Glutamatergic neuron (in vitro differentiated cells): ENCODE measurements around the gene CLNS1A. TPM values are rescaled to one million over a fixed set of nuclear protein-coding genes. Genes with fewer than 3 reads are reported as not detected.

ENCODE experiments used
- DNase-seq: peaks from one replicate; pipeline ENCODE4 v3.0.0; 2022
- H3K27ac Mint-ChIP-seq: one replicate; pipeline ENCODE4 v1.8.0; 2020; ENCODE audit warnings: mild to moderate bottlenecking, mixed read lengths, inconsistent platforms; ENCODE audit not compliant: unreplicated experiment
- H3K27me3 Mint-ChIP-seq: one replicate; pipeline ENCODE4 v1.8.0; 2020; ENCODE audit warnings: mild to moderate bottlenecking, moderate library complexity, mixed read lengths, inconsistent platforms; ENCODE audit not compliant: unreplicated experiment
- H3K36me3 Mint-ChIP-seq: one replicate; pipeline ENCODE4 v1.8.0; 2020; ENCODE audit warnings: mild to moderate bottlenecking, mixed read lengths, inconsistent platforms; ENCODE audit not compliant: unreplicated experiment
- H3K4me1 Mint-ChIP-seq: one replicate; pipeline ENCODE4 v1.8.0; 2020; ENCODE audit warnings: mild to moderate bottlenecking, low read depth, mixed read lengths, inconsistent platforms; ENCODE audit not compliant: unreplicated experiment
- H3K4me3 Mint-ChIP-seq: one replicate; pipeline ENCODE4 v1.8.0; 2020; ENCODE audit warnings: mild to moderate bottlenecking, mixed read lengths, inconsistent platforms; ENCODE audit not compliant: unreplicated experiment
- H3K9me3 Mint-ChIP-seq: one replicate; pipeline ENCODE4 v1.8.0; 2020; ENCODE audit warnings: mild to moderate bottlenecking, moderate library complexity, mixed read lengths, inconsistent platforms; ENCODE audit not compliant: unreplicated experiment
- total RNA-seq: library from RNA; stranded (reverse); fragmentation: NEBNext Ultra II Directional; extraction: Animal tissue kit (Norgen Biotek cat#: 25700); gene quantifications from one replicate; pipeline ENCODE4 v1.2.1, GENCODE V29; 2021; ENCODE audit not compliant: unreplicated experiment
- TF ChIP-seq, protein P1 (sequence below): fragments of 200-600 bp; sonication (generic); IDR thresholded peaks from one replicate; pipeline ENCODE4 v1.5.0; 2021; ENCODE audit not compliant: partially characterized antibody, unreplicated experiment

Gene CLNS1A
- total RNA-seq, 1 donor from 2014 or later, result 75.5 TPM

DNA sequence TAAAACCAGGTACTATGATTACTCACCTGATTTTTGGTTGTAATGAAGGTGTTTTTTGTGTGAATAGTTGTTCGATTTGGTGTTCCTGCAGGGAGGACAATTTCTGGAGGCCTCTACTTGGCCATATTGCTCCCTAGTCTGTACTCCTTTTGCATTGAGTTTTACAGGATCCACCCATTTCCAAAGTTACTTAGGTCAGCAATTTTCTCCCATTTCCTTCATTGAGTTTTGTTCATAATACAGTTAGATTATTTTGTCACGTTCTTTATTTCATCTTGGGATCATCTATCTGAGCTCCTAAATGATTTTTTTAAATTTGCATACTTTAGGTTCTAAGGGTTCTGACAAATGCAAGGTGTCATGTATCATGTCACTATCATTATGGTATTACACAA, 67.9 kb downstream of the CLNS1A start:
- no peaks in the 10 kb centered on the region for H3K36me3 Mint-ChIP-seq
- no peak for DNase-seq
- H3K9me3 Mint-ChIP-seq, result no peaks in the 10 kb centered on the region
- no peaks in the 10 kb centered on the region for H3K4me1 Mint-ChIP-seq
- no peak overlapping the region for H3K4me3 Mint-ChIP-seq
- no peaks in the 10 kb centered on the region for H3K27me3 Mint-ChIP-seq
- H3K27ac Mint-ChIP-seq, result no peak overlapping the region
- TF ChIP-seq, protein P1, sequence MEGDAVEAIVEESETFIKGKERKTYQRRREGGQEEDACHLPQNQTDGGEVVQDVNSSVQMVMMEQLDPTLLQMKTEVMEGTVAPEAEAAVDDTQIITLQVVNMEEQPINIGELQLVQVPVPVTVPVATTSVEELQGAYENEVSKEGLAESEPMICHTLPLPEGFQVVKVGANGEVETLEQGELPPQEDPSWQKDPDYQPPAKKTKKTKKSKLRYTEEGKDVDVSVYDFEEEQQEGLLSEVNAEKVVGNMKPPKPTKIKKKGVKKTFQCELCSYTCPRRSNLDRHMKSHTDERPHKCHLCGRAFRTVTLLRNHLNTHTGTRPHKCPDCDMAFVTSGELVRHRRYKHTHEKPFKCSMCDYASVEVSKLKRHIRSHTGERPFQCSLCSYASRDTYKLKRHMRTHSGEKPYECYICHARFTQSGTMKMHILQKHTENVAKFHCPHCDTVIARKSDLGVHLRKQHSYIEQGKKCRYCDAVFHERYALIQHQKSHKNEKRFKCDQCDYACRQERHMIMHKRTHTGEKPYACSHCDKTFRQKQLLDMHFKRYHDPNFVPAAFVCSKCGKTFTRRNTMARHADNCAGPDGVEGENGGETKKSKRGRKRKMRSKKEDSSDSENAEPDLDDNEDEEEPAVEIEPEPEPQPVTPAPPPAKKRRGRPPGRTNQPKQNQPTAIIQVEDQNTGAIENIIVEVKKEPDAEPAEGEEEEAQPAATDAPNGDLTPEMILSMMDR, result no peak

DNA sequence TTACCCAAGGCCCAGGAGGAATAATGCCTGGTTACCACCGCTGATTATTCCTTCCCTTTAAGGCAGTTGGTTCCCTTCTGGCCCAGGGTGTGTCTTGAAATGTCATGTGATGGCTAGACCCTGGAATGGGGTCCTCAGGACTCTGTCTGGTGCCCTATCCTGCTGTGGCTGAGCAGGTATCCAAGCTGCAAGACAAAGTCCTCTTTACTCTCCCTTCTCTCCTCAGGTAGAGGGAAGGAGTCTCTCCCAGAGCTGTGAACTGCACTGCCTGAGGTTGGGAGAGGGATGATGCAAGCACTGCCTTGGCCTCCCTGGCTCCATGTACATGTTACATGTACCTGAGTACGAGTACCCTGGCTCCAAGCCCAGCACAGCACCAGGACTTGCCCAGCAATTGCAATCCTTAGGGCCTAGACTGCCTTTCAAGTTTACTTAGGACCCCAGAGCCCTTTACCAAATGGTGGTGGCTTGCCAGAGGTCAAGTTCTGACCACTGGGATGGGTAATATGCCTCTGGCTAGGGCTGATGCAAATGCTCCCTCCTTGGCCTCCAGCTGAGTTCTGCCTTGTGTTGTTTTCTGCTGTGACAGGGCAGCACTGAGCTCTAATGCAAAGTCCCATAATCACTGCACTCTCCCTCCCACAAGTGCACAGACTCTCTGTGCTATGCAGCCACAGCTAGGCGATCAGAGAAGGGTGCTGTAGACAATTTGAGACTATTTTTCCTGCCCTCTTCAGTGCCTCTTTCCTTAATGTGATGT, 68.5 kb downstream of the CLNS1A start:
- no peaks in the 10 kb centered on the region for H3K27me3 Mint-ChIP-seq
- no peak for DNase-seq
- no peak overlapping the region for H3K27ac Mint-ChIP-seq
- H3K9me3 Mint-ChIP-seq, result no peaks in the 10 kb centered on the region
- H3K4me1 Mint-ChIP-seq, result no peaks in the 10 kb centered on the region
- TF ChIP-seq, protein P1, result no peak
- no peaks in the 10 kb centered on the region for H3K36me3 Mint-ChIP-seq
- no peak overlapping the region for H3K4me3 Mint-ChIP-seq

DNA sequence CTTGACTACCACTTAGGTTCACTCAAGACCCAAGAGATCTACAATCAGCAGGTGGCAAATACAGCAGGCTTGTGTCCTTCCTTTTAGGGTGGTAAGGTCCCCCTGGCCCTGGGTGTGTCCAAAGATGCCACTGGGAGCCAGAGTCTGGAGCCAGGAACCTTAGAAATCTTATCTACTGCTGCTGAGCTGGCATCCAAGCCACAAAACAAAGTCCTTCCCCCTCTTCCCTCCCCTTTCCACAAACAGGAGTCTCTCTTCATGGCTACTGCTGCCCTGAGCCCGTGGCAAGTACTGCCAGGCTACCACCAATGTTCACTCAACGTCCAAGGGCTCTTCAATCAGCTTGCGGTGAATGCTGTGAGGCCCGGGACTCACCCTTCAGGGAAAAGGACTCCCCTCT, 69.3 kb downstream of the CLNS1A start:
- Mint-ChIP-seq H3K9me3 (no peaks in the 10 kb centered on the region), H3K36me3 (no peaks in the 10 kb centered on the region), H3K27me3 (no peaks in the 10 kb centered on the region), H3K4me1 (no peaks in the 10 kb centered on the region), H3K27ac (no peak overlapping the region), H3K4me3 (no peak overlapping the region)
- TF ChIP-seq, protein P1, result no peak
- DNase-seq, result no peak

Other genes starting within 250 kb of the CLNS1A start
- 126 TPM for gene PAK1, start 163.7 kb downstream of the CLNS1A start, total RNA-seq
- gene AQP11, start 47.8 kb downstream of the CLNS1A start, total RNA-seq, result 2.0 TPM
- gene RSF1, start 182.9 kb upstream of the CLNS1A start, total RNA-seq, result 97.6 TPM
- 11.4 TPM for gene AAMDC, start 183.3 kb upstream of the CLNS1A start, total RNA-seq